ENCODE results near the gene MCTP1. TPM values are rescaled to one million over a fixed set of nuclear protein-coding genes. Genes with fewer than 3 reads are reported as not detected.

The MCTP1 gene
- total RNA-seq, 1 experiment from 2014 or later, result 2.5 TPM

GRCh38 chr5:95026718-95027117 lies 258.2 kb downstream of the MCTP1 start:
- H3K36me3 Mint-ChIP-seq (ENCODE audit: insufficient read depth in 1 of 3, low read depth in 3 of 3), result no peaks in the 10 kb centered on the region
- no peak overlapping the region for H4K91ac ChIP-seq (ENCODE audit: insufficient read length, low read depth, low read length)
- DNase-seq, result no peak
- H3T11ph ChIP-seq (ENCODE audit: low read length), result no peak overlapping the region
- no peak overlapping the region for H2BK12ac ChIP-seq (ENCODE audit: insufficient read length, low read depth, low read length)
- H3K4ac ChIP-seq (ENCODE audit: low read depth, low read length), result no peak overlapping the region
- H3K4me1 ChIP-seq (ENCODE audit: insufficient read depth, low read length), result no peaks in the 10 kb centered on the region
- no peaks in the 10 kb centered on the region for H4K20me1 ChIP-seq (ENCODE audit: control insufficient read depth, insufficient read depth, insufficient read length)
- no peak overlapping the region for H3K18ac ChIP-seq (ENCODE audit: insufficient read length, low read depth, low read length)
- H2AFZ ChIP-seq (ENCODE audit: low read length), result no peak overlapping the region
- peaks cover 4% of the 10 kb centered on the region in 2 experiments; a peak in 1 of 4 replicates for H3K4me1 Mint-ChIP-seq
- H2BK20ac ChIP-seq (ENCODE audit: low read depth, low read length, poor library complexity, severe bottlenecking), result no peak overlapping the region
- H3K79me1 ChIP-seq (ENCODE audit: insufficient read depth, low read depth, low read length, poor library complexity, severe bottlenecking), result no peaks in the 10 kb centered on the region
- no peaks in the 10 kb centered on the region for H3K79me2 ChIP-seq (ENCODE audit: insufficient read depth, low read length)
- H3K4me3 Mint-ChIP-seq, result no peak overlapping the region
- no peak overlapping the region for H2BK120ac ChIP-seq (ENCODE audit: low read depth, low read length, poor library complexity, severe bottlenecking)
- H3K27ac ChIP-seq (ENCODE audit: insufficient read length, low read depth, low read length), result no peak overlapping the region
- no CpG with 5 or more reads among the region's 2 CpGs for WGBS (ENCODE audit: extremely low coverage, insufficient read length, low lambda C conversion rate)
- no peak overlapping the region for H2BK15ac ChIP-seq (ENCODE audit: low read depth, low read length)
- no peak overlapping the region for H3K9ac ChIP-seq (ENCODE audit: extremely low read depth, insufficient read length, low read length)
- H2BK5ac ChIP-seq (ENCODE audit: insufficient read length, low read length), result no peak overlapping the region
- 0 out of 7 replicates have a peak overlapping the region, but pooled peaks of 1 of the 3 experiments have one; percentile 16 for H3K27ac Mint-ChIP-seq
- no peak overlapping the region for H4K5ac ChIP-seq (ENCODE audit: insufficient read length, low read depth, low read length)
- H3K14ac ChIP-seq (ENCODE audit: insufficient read depth, low read length), result no peak overlapping the region
- H3K27me3 ChIP-seq (ENCODE audit: insufficient read depth, low read length), result no peaks in the 10 kb centered on the region
- no peak overlapping the region for H3K4me2 ChIP-seq (ENCODE audit: insufficient read depth, insufficient read length, low read length)
- no peaks in the 10 kb centered on the region for H3K9me3 Mint-ChIP-seq
- no peaks in the 10 kb centered on the region for H3K27me3 Mint-ChIP-seq (ENCODE audit: low read depth)
- H3K9me3 ChIP-seq (ENCODE audit: control insufficient read depth, low read depth, low read length), result no peaks in the 10 kb centered on the region
- no peaks in the 10 kb centered on the region for H3K23me2 ChIP-seq (ENCODE audit: insufficient read length, low read depth, low read length, poor library complexity, severe bottlenecking)
- H2AK5ac ChIP-seq (ENCODE audit: insufficient read length, low read length), result no peak overlapping the region
- TF ChIP-seq, protein P1, sequence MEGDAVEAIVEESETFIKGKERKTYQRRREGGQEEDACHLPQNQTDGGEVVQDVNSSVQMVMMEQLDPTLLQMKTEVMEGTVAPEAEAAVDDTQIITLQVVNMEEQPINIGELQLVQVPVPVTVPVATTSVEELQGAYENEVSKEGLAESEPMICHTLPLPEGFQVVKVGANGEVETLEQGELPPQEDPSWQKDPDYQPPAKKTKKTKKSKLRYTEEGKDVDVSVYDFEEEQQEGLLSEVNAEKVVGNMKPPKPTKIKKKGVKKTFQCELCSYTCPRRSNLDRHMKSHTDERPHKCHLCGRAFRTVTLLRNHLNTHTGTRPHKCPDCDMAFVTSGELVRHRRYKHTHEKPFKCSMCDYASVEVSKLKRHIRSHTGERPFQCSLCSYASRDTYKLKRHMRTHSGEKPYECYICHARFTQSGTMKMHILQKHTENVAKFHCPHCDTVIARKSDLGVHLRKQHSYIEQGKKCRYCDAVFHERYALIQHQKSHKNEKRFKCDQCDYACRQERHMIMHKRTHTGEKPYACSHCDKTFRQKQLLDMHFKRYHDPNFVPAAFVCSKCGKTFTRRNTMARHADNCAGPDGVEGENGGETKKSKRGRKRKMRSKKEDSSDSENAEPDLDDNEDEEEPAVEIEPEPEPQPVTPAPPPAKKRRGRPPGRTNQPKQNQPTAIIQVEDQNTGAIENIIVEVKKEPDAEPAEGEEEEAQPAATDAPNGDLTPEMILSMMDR (conservative IDR thresholded peaks at IDR 0.05), result no peak
- no peak overlapping the region for H4K8ac ChIP-seq (replicated peaks; ENCODE audit: insufficient read length, low read depth, low read length)
- no peak overlapping the region for H3K23ac ChIP-seq (ENCODE audit: insufficient read length, low read depth, low read length)
- H3K56ac ChIP-seq (ENCODE audit: insufficient read length, low read depth, low read length), result no peak overlapping the region

Data from H9 (cell line).